ENCODE data around the gene MCF2L2.
A peak's percentile ranks its signal among the peaks of the same experiment; 100 is the strongest.
"Not testable (repeated sequence)": the region's sequence is repeated elsewhere in the genome, so short reads cannot be mapped to it uniquely, and the experiment has no call there.

The MCF2L2 gene

DNA sequence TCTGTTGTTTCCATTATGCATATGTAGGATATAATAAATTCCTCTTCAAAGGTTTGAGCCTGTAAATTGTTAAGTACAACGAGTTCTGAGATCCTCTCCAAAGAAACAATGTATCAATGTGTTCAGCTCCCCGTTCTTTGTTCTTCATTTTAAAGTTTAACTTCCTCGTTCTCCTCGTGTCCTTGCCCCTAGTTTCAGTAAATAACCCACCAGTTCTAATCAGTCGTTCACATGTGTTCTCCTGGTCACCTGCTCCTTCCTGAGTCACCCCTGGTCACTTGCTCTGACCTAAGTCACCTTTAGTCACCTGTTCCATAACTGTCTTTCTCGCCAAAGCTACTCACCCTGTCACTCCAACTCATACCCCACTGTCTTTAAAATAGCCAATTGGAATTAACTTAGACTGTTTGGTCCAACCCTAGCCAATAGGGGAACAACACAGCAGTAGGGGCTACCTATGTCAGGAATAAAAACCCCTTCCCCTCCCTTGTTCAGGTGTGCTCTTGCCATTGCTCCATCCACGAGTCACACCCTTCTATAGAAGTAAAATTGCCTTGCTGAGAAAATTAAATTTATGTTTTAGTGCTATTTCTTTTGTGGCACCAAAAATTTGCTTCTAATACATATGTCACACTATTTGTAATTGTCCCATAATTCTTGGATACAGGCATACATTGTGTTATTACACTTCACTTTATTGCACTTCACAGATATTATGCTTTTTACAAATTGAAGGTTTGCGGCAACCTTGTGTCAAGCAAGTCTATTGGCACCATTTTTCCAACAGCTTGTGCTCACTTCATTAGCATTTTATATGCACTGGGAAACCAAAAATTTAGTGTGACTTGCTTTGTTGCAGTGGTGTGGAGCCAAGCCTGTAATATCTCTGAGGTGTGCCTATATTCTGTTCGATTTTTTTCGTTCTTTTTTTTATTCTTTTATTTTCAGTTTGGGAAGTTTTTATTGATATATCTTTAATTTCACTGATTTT is 15.3 kb upstream of the MCF2L2 start:
- no peak for DNase-seq

DNA sequence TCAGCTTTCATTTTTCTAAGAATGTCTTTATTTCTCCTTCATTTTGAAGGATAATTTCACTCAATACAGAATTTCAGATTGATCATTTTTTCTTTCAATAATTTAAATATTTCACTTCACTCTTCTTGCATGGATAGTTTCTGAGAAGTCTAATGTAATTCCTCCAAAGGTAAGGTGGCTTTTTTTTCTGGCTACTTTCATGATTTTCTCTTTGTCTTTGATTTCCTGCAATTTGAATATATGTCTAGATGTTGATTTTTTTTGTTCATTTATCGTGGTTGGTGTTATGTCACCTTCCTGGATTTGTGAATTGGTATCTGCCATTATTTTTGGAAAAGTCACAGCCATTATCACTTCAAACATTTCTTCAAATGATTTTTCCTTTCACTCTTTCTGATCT is 14.6 kb upstream of the MCF2L2 start:
- DNase-seq = no peak

GRCh38 chr3:183440521-183440920 is 12.1 kb upstream of the MCF2L2 start:
- DNase-seq = not testable (repeated sequence)

DNA sequence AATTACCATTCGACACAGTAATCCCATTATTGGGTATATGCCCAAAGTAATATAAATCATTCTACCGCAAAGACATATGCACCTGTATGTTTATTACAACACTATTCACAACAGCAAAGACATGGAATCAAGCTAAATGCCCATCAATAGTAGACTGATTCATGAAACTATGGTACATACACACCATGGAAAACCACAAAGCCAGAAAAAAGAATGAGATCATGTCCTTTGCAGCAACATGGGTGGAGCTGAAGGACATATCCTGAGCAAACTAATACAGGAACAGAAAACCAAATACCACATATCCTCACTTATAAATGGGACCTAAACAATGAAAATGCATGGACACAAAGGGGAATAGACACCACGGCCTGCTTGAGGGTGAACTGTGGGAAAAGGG is 11.1 kb upstream of the MCF2L2 start:
- no peak for DNase-seq

DNA sequence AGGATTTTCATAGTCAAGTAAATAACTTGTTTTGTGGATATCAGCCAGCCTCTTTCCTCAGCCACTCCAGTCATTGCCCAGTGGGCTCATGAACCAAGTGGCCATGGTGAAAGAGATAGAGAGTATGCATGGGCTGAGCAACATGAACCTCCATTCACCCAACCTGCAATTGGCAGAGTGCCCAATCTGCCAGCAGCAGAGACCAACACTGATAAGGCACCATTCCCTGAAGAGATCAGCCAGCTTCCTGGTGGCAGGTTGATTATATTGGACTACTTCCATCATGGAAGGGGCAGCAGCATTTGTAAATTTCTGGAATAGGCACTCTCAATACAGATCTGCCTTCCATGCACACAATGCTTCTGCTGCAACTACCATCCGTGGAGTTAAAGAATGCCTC is 10.3 kb upstream of the MCF2L2 start:
- no peak for DNase-seq

GRCh38 chr3:183437666-183438564 is 9.5 kb upstream of the MCF2L2 start:
- no peak for DNase-seq

GRCh38 chr3:183437061-183437460 is 8.6 kb upstream of the MCF2L2 start:
- DNase-seq = no peak

DNA sequence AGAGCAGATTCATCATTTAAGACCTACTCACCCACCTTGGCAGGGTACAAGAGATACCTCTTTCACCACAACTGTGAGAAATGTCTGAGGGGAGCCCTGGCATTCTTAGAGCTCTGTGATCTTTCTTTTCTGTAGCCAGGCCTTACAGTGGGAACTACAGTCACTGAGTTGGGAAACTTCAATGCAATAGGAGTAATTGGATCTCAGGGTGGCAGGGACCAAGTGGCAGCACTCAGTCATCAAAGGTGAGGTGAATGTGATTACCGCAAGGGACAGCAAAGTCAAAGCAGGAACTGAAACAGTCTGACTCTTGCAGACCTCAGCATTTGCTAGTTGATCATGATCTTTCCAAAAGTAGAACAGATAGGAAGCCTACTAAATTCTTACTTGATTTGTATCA is 7.2 kb upstream of the MCF2L2 start:
- no peak for DNase-seq

DNA sequence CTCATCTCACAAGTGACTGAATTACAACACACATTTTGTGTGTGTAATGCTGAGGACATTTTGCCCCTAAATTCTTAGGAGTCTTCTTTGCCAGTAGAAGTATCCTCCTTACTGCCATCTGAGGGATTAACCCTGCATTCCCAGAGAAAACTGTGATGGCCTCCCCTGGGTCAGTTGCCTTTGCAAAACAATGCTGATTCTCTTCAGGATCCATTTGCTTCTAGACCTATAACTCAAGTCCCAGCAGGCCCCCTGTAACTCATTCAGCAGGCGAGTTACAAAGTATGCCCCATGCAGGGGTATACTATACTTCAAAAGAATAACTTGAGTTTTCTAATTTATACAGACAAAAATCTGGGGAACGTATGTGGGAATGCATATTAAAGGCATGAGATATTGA is 6.6 kb upstream of the MCF2L2 start:
- DNase-seq = no peak

- no peak for DNase-seq
Measured at GRCh38 chr3:183434503-183434902, 6.1 kb upstream of the MCF2L2 start.

- no peak for DNase-seq
Measured at GRCh38 chr3:183430325-183430957, 2.0 kb upstream of the MCF2L2 start.

DNA sequence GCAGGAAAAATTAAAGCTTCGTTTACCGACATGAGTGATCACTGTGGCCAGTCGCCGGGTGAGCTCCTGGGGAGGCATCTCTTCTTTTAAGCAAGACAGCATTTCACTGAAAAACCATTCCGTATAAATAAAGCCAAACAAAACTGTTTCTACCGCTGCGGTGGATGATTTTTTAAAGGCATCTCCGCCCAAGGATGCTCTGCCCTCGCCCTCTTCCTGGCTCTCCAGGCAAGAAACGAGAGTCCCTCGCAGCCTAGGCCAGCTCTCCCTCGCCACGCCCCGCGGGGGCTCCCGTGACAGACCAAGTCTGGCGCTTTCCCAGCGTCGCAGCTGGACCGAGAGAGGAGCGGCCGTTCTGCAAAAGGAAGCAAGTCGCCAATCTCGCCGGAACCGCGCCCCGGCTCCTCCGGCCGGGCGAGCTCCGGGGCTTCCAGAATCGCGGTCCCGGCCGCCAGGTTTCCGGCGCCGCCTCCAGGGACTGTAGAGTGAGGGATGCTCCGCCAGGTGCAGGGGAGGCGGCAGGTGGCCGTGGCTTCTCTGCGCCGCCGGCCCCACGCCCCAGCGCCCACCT is 458 bp downstream of the MCF2L2 start:
- DNase-seq = peak; percentile 16

DNA sequence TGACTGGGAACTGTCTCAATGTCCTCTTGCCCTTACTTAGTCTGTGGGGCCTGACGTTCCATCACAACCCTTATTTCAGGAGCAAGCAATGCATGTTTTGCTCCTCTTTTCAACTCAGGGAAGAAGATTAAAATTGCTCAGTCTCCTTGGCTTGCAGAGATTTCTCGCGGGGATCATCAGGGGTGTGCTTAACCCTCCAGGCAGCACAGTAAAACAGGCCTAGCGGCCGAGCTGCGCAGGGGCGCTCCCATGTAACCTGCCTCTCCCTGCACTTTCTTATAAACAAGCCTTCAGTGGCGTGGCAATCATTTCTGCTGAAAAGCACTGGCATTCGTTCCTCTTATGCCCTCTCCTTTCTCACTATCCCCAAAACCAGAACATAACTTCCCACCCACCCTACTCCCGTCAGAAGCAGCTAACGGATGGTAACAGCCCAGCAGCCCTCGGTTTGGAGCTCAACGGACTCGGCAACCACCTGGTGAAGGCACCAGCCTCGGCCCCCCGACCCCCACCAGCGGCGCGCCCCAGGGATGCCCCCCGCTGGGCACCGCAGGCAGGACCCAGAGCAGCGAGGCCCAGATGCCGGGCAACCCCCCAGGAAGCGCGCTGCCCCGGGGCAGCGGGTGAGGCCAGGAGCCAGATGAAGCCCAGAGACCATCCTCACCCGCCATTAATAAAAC is 1.1 kb downstream of the MCF2L2 start:
- DNase-seq = no peak

GRCh38 chr3:183418807-183419206 is 9.6 kb downstream of the MCF2L2 start:
- DNase-seq = not testable (repeated sequence)

DNA sequence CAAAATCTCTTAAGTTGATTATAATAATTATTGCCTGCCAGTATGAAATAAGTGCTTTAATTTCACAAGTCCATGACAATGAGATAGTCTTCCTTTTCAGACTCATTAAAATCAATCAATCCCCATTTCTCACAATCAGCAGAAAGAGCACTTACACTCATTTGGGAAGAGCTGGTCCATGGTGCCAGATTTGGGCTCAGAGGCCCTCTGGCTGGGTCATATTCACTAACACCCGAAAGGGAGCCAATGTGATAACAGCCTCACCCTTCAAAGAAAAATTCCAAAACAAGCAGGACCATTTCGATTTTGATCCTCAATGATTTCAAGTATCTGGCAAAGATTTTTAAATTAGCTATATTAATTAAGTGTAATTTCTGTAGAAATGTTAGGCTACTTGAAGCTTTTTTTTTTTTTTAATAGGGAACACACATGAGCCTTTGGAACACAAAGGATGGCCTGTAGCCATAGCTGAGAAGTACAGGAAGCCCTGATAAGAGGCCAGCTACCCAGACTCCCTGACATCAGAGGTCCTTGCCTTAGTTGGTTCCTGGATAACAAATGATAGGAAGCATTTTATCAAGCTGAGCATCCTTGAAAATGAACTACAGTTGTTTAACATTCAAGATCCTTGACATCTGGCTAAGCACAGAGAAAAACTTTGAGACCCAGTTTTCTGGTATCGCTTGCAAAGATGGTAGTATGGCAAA is 17.1 kb downstream of the MCF2L2 start:
- no peak for DNase-seq

GRCh38 chr3:183410759-183411158 is 17.7 kb downstream of the MCF2L2 start:
- no peak for DNase-seq

DNA sequence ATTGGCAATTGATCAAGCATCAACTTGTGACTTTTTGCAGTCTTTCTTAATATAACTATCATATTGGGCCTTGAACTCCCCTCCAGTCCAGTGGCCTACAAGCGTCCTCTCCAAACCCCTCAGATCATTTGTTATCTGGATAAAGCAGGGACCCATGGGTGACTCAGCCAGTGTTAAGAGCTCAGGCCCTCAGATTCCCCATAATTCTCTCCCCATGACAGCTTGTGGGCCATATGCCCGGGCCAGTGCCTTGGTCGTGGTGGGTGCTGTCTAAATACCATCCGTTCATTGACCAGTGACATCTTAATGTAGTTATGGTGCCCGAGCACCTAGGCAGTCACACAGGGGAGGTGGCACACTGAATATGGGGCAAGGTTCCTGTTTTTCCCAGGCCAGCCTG is 18.1 kb downstream of the MCF2L2 start:
- no peak for DNase-seq

DNA sequence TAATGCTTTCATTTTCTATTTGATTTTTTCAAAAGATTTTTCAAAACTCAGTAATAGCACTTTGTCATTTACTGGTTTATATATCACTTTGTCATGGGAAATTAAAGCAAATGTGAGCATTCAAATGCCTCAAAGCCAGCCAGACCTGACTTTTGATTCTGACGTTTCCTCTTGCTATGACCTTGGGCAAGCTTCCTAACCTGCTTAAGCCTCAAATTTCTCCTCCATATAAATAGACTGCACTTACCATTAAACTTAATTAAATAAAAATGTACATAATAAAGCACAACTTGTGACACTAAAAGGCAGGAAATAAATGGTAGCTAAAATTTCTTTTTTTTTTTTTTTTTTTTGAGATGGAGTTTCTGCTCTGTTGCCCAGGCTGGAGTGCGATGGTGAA is 19.2 kb downstream of the MCF2L2 start:
- no peak for DNase-seq

DNA sequence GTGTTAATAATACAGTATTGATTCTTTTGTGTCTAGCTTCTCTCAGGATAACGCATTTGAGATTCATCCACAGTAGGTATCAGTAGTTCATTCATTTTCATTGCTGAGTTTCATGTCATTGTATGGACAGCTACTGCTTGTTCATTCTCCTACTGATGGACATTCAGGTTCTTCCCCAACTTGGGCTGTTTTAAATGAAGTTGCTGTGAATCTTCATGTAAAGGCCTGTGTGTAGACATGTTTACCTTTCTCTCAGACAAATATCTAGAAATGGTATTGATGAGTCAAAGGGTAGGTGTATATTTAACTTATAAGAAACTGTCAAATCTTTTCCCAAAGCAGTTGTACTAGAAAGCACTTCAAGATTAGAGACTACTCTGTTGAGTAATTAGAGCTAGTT is 26.7 kb downstream of the MCF2L2 start:
- DNase-seq = no peak

DNA sequence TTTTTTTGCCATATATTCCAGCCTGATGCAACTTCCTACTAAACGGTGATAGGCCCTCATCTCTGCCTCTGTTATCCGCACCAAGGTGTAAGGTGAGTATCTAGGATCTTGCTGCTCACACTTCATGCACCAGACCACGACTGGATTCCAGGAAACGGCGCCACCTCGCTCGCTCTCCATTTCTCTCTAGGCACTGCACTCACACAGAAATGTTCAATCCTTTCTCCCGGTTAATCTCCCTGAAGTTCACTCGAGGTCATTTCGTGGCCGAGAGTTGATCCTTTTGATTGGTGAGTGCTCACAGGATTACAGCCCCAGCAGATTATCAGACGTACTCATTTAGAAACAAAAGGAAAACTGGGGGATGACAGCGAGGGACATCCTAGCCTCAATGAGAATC is 28.1 kb downstream of the MCF2L2 start:
- no peak for DNase-seq

DNA sequence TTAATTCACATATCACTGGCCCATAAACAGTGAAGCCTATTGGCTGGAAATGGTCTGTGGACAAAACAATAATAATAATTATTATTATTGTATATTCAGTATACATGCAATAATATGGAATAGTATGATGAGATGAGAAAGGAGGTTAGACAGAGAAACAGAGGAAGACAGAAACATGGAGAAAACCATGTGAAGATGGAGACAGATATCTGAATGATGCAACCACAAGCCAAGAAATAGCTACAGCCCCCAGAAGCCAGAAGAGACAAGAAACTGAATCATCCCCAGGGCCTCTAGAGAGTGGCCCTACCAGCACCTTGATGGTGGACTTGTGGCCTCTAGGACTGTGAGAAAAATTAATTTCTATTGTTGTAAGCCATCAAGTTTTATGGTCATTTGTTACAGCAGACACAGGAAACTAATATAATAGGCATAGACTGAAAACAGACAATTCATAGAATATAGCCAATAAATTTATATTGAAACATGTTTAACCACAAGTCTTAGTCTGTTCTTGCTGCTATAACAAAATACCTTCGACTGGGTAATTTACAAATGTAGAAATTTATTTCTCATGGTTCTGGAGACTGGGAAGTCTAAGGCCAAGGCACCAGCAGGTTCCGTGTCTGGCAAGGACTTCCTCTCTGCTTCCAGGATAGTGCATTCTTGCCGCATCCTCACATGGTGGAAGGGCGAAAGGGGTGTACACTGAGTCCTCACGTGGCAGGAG is 31.6 kb downstream of the MCF2L2 start:
- no peak for DNase-seq

Measured in NCI-H1694 (cell line).